Endometrium (tissue), 2 donors: ENCODE results near the gene BLACAT1.

ENCODE experiments used
- FAIRE-seq: peaks from 2 replicates; lab custom pipeline; 2012; peaks lifted over from hg19 to GRCh38; lab: Jason Lieb, UNC
- donor health status: control.
- donor health status: control.

BLACAT1 gene

GRCh38 chr1:205455581-205456382, at the start of gene BLACAT1:
Gene BLACAT1 (minus strand): TSS chr1:205456045.
- no peak for FAIRE-seq

- FAIRE-seq, result no peak
These were observed 49.4 kb upstream of the BLACAT1 start for GRCh38 chr1:205505076-205505729.

- FAIRE-seq, result no peak
These were observed 48.6 kb upstream of the BLACAT1 start, which contains the start of gene CDK18 for GRCh38 chr1:205504311-205505075. Gene CDK18 (plus strand): TSS chr1:205504669. CDS start chr1:205523168, 18,499 bp downstream.

GRCh38 chr1:205502992-205503391, 47.1 kb upstream of the BLACAT1 start:
- FAIRE-seq, result no peak

- no peak for FAIRE-seq
These were observed 46.4 kb upstream of the BLACAT1 start for GRCh38 chr1:205502111-205502810.

- no peak for FAIRE-seq
These were observed 44.7 kb upstream of the BLACAT1 start for GRCh38 chr1:205500240-205501233.

- no peak for FAIRE-seq
These were observed 43.9 kb upstream of the BLACAT1 start for GRCh38 chr1:205499789-205500188.

- FAIRE-seq, result no peak
These were observed 41.5 kb upstream of the BLACAT1 start for GRCh38 chr1:205497351-205497750.

GRCh38 chr1:205496661-205497060, 40.8 kb upstream of the BLACAT1 start:
- no peak for FAIRE-seq

GRCh38 chr1:205495237-205495823, 39.5 kb upstream of the BLACAT1 start:
- no peak for FAIRE-seq

- no peak for FAIRE-seq
These were observed 38.3 kb upstream of the BLACAT1 start for GRCh38 chr1:205494115-205494514.

- FAIRE-seq, result no peak
These were observed 37.6 kb upstream of the BLACAT1 start for GRCh38 chr1:205493241-205494085.

- no peak for FAIRE-seq
These were observed 36.9 kb upstream of the BLACAT1 start for GRCh38 chr1:205492774-205493173.

GRCh38 chr1:205492201-205492667, 36.4 kb upstream of the BLACAT1 start:
- no peak for FAIRE-seq

GRCh38 chr1:205491794-205492193, 35.9 kb upstream of the BLACAT1 start:
- no peak for FAIRE-seq

GRCh38 chr1:205488074-205488723, 32.4 kb upstream of the BLACAT1 start:
- no peak for FAIRE-seq

- FAIRE-seq, result no peak
These were observed 30.4 kb upstream of the BLACAT1 start for GRCh38 chr1:205486258-205486657.
